Bronchial epithelial cell (primary cell): ENCODE data around the gene MLLT1. TPM values are rescaled to one million over a fixed set of nuclear protein-coding genes. Genes with fewer than 3 reads are reported as not detected.

Source experiments
- DNase-seq: peaks from one replicate; pipeline ENCODE4 v3.0.0-alpha.2; 2010; ENCODE audit warnings: low read depth
- FAIRE-seq: peaks from 2 replicates; lab custom pipeline; 2011; peaks lifted over from hg19 to GRCh38; lab: Jason Lieb, UNC
- H3K27me3 ChIP-seq: 2 replicates; pipeline ENCODE4 v1.5.1; 2011; ENCODE audit warnings: low read length; ENCODE audit not compliant: control insufficient read depth, insufficient read depth
- H3K36me3 ChIP-seq: 2 replicates; pipeline ENCODE4 v1.5.1; 2011; ENCODE audit warnings: low read length; ENCODE audit not compliant: control insufficient read depth, insufficient read depth
- H3K4me3 ChIP-seq: 2 replicates; pipeline ENCODE4 v1.5.1; 2011; ENCODE audit warnings: mild to moderate bottlenecking, low read depth, low read length, control low read depth
- total RNA-seq: library from RNA; depleted of rRNA; stranded (reverse); fragments of >200 nt; gene quantifications from 2 replicates; pipeline ENCODE4 v1.2.1, GENCODE V29; 2014
- TF ChIP-seq, protein P1 (sequence below): IDR thresholded peaks from 2 replicates; pipeline ENCODE4 v1.5.1; 2011; ENCODE audit warnings: mild to moderate bottlenecking, moderate library complexity, low read length, control low read depth, inconsistent platforms; ENCODE audit not compliant: insufficient read depth, severe bottlenecking

Gene MLLT1
- total RNA-seq, 1 donor from 2014 or later = 2.6 TPM

GRCh38 chr19:6221220-6221877 is 58.4 kb downstream of the MLLT1 start:
- FAIRE-seq (no peak), DNase-seq (no peak)
- no peaks in the 10 kb centered on the region for H3K27me3 ChIP-seq
- H3K4me3 ChIP-seq = no peak overlapping the region
- TF ChIP-seq, protein P1, sequence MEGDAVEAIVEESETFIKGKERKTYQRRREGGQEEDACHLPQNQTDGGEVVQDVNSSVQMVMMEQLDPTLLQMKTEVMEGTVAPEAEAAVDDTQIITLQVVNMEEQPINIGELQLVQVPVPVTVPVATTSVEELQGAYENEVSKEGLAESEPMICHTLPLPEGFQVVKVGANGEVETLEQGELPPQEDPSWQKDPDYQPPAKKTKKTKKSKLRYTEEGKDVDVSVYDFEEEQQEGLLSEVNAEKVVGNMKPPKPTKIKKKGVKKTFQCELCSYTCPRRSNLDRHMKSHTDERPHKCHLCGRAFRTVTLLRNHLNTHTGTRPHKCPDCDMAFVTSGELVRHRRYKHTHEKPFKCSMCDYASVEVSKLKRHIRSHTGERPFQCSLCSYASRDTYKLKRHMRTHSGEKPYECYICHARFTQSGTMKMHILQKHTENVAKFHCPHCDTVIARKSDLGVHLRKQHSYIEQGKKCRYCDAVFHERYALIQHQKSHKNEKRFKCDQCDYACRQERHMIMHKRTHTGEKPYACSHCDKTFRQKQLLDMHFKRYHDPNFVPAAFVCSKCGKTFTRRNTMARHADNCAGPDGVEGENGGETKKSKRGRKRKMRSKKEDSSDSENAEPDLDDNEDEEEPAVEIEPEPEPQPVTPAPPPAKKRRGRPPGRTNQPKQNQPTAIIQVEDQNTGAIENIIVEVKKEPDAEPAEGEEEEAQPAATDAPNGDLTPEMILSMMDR = no peak
- H3K36me3 ChIP-seq = peaks cover 19% of the 10 kb centered on the region

GRCh38 chr19:6220385-6221191 is 59.2 kb downstream of the MLLT1 start:
- FAIRE-seq = no peak
- H3K4me3 ChIP-seq = no peak overlapping the region

DNA sequence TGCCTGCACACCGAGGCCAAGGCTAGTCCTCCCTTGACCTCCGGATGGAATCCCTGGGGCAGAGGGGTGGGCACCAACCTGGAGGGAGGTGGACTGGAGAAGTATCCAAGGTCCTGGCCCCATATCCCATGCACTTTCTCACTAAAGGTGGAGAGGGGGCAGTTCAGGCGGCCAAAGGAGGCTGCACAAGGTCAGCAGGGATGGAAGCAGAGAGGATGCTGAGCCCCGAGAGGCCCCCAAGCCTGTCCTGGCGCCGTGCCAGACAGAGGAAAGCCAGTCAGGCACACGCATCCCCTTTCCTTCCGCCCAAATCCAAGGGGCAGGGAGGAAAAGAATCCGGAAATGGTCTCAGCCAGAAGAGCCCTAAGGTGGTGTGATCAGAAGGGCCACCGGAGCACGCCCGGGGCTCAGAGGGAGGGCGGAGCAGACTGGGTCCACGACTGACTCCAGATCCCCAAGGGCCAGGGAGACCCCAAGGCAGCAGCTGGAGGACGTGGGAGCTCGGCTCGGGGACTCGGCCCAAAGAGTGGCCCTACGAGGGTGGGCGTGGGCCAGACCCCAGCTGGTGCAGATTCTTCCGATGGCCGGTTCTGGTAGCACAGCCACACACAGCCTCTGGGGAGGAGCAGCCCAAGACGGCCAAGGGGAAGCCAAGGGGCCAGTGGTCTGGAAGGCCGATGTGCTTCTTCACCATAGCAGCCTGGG is 60.0 kb downstream of the MLLT1 start:
- Histone ChIP-seq H3K27me3 (no peaks in the 10 kb centered on the region), H3K36me3 (peaks cover 12% of the 10 kb centered on the region), H3K4me3 (no peak overlapping the region)
- no peak for DNase-seq
- no peak for FAIRE-seq
- TF ChIP-seq, protein P1 = no peak

More at GRCh38 chr19:6220385-6221191, 59.2 kb downstream of the MLLT1 start:
- H3K36me3 ChIP-seq = peaks cover 17% of the 10 kb centered on the region
- H3K27me3 ChIP-seq = no peaks in the 10 kb centered on the region
- TF ChIP-seq, protein P1 = no peak
- DNase-seq = no peak

DNA sequence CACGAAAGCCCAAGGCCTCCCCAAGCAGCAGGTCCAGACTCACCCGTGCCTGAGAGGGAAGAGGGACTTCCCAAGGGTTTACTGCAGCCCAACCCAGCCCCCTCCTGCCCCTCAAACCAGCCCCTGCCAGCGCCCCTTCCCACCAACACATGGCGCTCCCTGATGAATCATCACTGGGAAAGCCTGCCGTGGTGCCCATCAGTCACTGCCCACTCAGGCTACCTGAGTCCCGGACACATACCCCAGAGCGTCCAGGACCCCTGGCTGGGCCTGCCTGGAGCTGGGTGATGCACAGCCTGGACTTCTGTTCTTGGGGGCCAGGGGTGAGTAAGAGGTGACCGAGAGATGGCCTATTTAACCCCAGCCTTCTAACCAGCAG is 60.6 kb downstream of the MLLT1 start:
- TF ChIP-seq, protein P1 = no peak
- FAIRE-seq (no peak), DNase-seq (no peak)
- Histone ChIP-seq H3K4me3 (no peak overlapping the region), H3K27me3 (no peaks in the 10 kb centered on the region), H3K36me3 (peaks cover 10% of the 10 kb centered on the region)

DNA sequence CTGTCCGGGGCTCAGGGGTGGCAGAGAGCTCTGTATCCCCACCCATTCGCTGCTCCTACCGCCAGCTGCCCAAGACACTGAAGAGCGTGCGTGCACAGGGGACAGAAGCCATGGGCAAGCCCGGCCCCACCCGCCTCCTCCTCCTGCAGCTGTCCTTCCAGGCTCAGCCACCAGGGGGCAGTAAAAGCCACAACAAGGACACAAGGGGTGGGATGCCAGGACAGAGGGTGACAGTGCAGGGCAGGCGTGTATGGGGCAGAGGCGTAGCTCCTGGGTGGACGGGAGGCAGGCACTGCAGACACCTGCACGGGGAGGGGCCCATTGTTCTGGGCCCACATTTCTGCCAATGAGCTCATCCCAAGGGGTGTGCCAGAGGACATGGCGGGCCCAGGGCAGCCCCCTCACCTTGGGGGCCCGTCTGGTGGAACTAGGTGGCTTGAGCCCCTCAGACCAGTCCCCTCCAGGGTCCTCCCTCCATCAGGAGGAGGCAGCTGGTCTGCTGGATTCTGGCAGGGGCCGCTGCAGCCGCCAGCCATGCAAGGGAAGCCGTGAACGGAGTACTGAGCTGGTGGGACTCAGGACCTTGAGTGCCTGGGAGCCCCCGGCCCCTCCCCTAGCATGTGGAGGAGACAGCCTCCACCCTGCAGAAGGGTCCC is 61.2 kb downstream of the MLLT1 start:
- TF ChIP-seq, protein P1 = peak; percentile 90
- DNase-seq (peak; percentile 61), FAIRE-seq (peak; percentile 43)
- no peak overlapping the region for H3K4me3 ChIP-seq
- H3K36me3 ChIP-seq = peaks cover 10% of the 10 kb centered on the region
- no peaks in the 10 kb centered on the region for H3K27me3 ChIP-seq
